HepG2 (cell line): ENCODE data around the gene LSM5. TPM values are rescaled to one million over a fixed set of nuclear protein-coding genes. Genes with fewer than 3 reads are reported as not detected.
A peak's percentile ranks its signal among the peaks of the same experiment; 100 is the strongest.

Experiments
- ELF3 ChIP-seq: IDR thresholded peaks from 2 replicates; pipeline ENCODE4 v1.6.1; 2016; ENCODE audit warnings: missing genetic modification reagents, missing compliant biosample characterization
- EZH2 ChIP-seq: conservative IDR thresholded peaks from 2 replicates; pipeline ENCODE4 v1.6.1; 2012; ENCODE audit warnings: mild to moderate bottlenecking, low read depth, low read length, moderate library complexity
- JUN ChIP-seq: sonication (generic); formaldehyde crosslinking; IDR thresholded peaks from 2 replicates; pipeline ENCODE4 v1.4.0; 2020; ENCODE audit warnings: mild to moderate bottlenecking, missing genetic modification reagents
- KDM5A ChIP-seq: fragments of 200-600 bp; sonication (generic); IDR thresholded peaks from 2 replicates; pipeline ENCODE4 v1.7.0; 2018; ENCODE audit warnings: antibody characterized with exemption, mild to moderate bottlenecking, low read length, borderline replicate concordance
- MAFK ChIP-seq, 2 experiments: IDR thresholded peaks in 1 of 2; conservative IDR thresholded peaks in 1 of 2; 2 replicates each; pipeline ENCODE4 v1.6.1; 2011; ENCODE audit warnings: improper control_type of control experiment in 2 of 2, low read length in 2 of 2
- PHF20 ChIP-seq: sonication (generic); formaldehyde crosslinking; IDR thresholded peaks from 2 replicates; pipeline ENCODE4 v1.5.0; 2020; ENCODE audit warnings: mild to moderate bottlenecking, missing genetic modification reagents
- POLR2AphosphoS5 ChIP-seq: IDR thresholded peaks from 2 replicates; pipeline ENCODE4 v1.6.1; 2012; ENCODE audit warnings: low read depth, low read length
- SIX4 ChIP-seq: sonication (generic); formaldehyde crosslinking; IDR thresholded peaks from 2 replicates; pipeline ENCODE4 v1.4.0; 2020; ENCODE audit warnings: missing genetic modification reagents
- SMC3 ChIP-seq: IDR thresholded peaks from 2 replicates; pipeline ENCODE4 v1.6.1; 2011; ENCODE audit warnings: low read length, improper control_type of control experiment
- TEAD2 ChIP-seq: sonication (generic); formaldehyde crosslinking; IDR thresholded peaks from 2 replicates; pipeline ENCODE4 v1.9.0; 2021; ENCODE audit warnings: missing genetic modification reagents
- ZBED4 ChIP-seq: sonication (generic); formaldehyde crosslinking; IDR thresholded peaks from 2 replicates; pipeline ENCODE4 v1.4.0; 2020; ENCODE audit warnings: missing genetic modification reagents, borderline replicate concordance
- ZNF430 ChIP-seq: sonication (generic); formaldehyde crosslinking; IDR thresholded peaks from 2 replicates; pipeline ENCODE4 v1.9.0; 2021; ENCODE audit warnings: mild to moderate bottlenecking, missing genetic modification reagents
- ZNF83 ChIP-seq: sonication (generic); formaldehyde crosslinking; IDR thresholded peaks from 2 replicates; pipeline ENCODE4 v1.4.0; 2020; ENCODE audit warnings: missing genetic modification reagents, mild to moderate bottlenecking, borderline replicate concordance
- ZNF883 ChIP-seq: sonication (generic); formaldehyde crosslinking; IDR thresholded peaks from 2 replicates; pipeline ENCODE4 v1.5.1; 2020; ENCODE audit warnings: mild to moderate bottlenecking, missing genetic modification reagents; ENCODE audit errors: not compliant biosample characterization
- polyA plus RNA-seq, 8 experiments: library from polyadenylated mRNA; depleted of rRNA in 3 of 8; stranded (reverse) in 7 of 8; unstranded in 1 of 8; fragments of >200 nt; fragmentation: Illumina TruSeq in 4 of 8; extraction: Trizol in 4 of 8; gene quantifications; 2 replicates each; pipeline versions ENCODE4 v1.2.1 to v1.2.3, GENCODE V29; 2011 to 2016; ENCODE audit warnings: low read depth in 4 of 8, missing spikeins in 1 of 8, mixed read lengths in 1 of 8; ENCODE audit not compliant: insufficient read depth in 1 of 8
- total RNA-seq, 5 experiments: library from RNA; depleted of rRNA; stranded (reverse); fragments of >200 nt; fragmentation: Illumina TruSeq; extraction: Trizol; gene quantifications; 2 replicates each; pipeline ENCODE4 v1.2.3, GENCODE V29; 2016; ENCODE audit warnings: low read depth in 1 of 5
- TF ChIP-seq, protein P1 (sequence below): sonication (generic); formaldehyde crosslinking; IDR thresholded peaks from 2 replicates; pipeline ENCODE4 v1.8.1; 2023; ENCODE audit warnings: missing genetic modification reagents, mild to moderate bottlenecking, borderline replicate concordance
- TF ChIP-seq, protein P2 (sequence below): sonication (generic); formaldehyde crosslinking; IDR thresholded peaks from 2 replicates; pipeline ENCODE4 v1.4.0; 2020; ENCODE audit warnings: mild to moderate bottlenecking, missing genetic modification reagents
- TF ChIP-seq, protein P3 (sequence below): sonication (generic); formaldehyde crosslinking; IDR thresholded peaks from 2 replicates; pipeline ENCODE4 v1.8.0; 2022; ENCODE audit warnings: mild to moderate bottlenecking, missing genetic modification reagents, moderate library complexity

The LSM5 gene
- total and polyA plus RNA-seq, 2 of the 13 experiments (the other 11 are each of a cell fraction or from before 2014, with no cell fraction given), result 30.3 to 183 TPM

DNA sequence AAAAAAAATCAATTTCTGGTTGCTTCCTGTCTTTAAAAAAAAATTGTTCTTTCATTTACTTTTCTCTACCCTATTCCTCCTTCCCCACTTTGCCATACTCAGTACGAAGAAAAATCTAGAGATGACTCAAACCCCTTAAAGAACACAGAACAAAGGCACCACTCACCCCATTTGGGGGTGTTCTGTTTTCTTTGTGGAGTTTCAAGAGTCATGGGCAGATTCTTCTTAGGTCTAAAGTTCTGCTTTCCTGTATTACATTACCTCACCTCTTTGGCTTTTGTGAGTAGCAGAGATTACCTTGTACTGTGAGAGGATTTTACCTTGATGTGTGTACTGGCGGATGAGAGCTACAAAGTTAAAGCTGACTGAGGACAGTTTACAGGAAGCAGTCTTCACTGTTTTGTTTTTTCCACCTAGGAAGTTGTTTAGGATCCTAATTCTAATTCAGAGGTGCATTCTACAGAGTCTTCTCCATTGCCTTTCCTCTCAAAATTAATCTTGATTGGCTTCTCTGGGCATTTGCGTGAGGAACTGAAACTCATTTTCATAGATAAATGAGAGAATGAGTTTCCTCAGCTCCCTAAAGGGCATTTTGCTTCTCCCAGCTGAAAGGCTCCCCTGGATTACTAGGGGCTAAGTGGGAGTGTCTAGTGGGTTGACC is 25.8 kb upstream of the LSM5 start (continued):
- TF ChIP-seq ZBED4 (no peak), ZNF83 (CRISPR knock-in tag) (no peak), MAFK (conservative IDR thresholded peaks at IDR 0.05 in 1 of 2, IDR thresholded peaks at IDR 0.05 in 1 of 2; ENCODE audit: low read length in 2 of 2) (no peak), KDM5A (no peak), ELF3 (0 out of 2 replicates have a peak, but pooled peaks have one; percentile 66), PHF20 (CRISPR knock-in tag) (no peak), ZNF883 (CRISPR knock-in tag) (no peak), TEAD2 (CRISPR knock-in tag) (no peak), JUN (CRISPR knock-in tag) (peak; percentile 88), ZNF430 (CRISPR knock-in tag) (no peak), SIX4 (CRISPR knock-in tag) (no peak), SMC3 (no peak), POLR2AphosphoS5 (no peak), EZH2 (no peak)
- TF ChIP-seq, protein P1, sequence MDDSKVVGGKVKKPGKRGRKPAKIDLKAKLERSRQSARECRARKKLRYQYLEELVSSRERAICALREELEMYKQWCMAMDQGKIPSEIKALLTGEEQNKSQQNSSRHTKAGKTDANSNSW (CRISPR knock-in tag), result no peak
- TF ChIP-seq, protein P2, sequence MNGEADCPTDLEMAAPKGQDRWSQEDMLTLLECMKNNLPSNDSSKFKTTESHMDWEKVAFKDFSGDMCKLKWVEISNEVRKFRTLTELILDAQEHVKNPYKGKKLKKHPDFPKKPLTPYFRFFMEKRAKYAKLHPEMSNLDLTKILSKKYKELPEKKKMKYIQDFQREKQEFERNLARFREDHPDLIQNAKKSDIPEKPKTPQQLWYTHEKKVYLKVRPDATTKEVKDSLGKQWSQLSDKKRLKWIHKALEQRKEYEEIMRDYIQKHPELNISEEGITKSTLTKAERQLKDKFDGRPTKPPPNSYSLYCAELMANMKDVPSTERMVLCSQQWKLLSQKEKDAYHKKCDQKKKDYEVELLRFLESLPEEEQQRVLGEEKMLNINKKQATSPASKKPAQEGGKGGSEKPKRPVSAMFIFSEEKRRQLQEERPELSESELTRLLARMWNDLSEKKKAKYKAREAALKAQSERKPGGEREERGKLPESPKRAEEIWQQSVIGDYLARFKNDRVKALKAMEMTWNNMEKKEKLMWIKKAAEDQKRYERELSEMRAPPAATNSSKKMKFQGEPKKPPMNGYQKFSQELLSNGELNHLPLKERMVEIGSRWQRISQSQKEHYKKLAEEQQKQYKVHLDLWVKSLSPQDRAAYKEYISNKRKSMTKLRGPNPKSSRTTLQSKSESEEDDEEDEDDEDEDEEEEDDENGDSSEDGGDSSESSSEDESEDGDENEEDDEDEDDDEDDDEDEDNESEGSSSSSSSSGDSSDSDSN, result no peak
- TF ChIP-seq, protein P3, sequence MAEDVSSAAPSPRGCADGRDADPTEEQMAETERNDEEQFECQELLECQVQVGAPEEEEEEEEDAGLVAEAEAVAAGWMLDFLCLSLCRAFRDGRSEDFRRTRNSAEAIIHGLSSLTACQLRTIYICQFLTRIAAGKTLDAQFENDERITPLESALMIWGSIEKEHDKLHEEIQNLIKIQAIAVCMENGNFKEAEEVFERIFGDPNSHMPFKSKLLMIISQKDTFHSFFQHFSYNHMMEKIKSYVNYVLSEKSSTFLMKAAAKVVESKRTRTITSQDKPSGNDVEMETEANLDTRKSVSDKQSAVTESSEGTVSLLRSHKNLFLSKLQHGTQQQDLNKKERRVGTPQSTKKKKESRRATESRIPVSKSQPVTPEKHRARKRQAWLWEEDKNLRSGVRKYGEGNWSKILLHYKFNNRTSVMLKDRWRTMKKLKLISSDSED, result no peak
